Stimulated activated CD4-positive, alpha-beta T cell treated with anti-CD3 and anti-CD28 coated beads, Interleukin-1b, Interleukin-23, amount 100 ng/mL, for 1 hour (primary cell): ENCODE results near the gene HAS3.
A peak's percentile ranks its signal among the peaks of the same experiment; 100 is the strongest.

ENCODE experiments used
- DNase-seq, 2 donors: peaks; one replicate each; pipeline ENCODE4 v3.0.0-alpha.2; 2020; ENCODE audit warnings: low read depth in 2 of 2

The HAS3 gene

DNA sequence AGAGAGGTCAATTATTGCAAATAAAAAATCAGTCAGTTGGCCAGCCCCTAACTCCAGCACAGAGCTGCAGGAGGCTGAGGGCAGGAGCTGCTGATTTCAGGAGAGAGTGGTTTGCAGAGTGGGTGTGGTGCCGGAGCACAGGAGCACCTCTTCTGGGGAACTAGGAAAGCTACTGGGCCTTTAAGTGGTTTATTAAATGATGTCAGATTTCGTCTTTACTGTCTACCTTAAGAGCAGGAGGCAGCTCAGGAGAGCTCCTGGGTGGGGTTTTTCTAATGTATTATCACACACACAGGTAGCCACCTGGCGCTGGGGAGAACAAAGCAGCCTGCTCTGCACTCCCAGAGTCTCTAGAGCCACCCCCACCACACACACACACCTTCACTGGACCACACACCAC, 11.5 kb upstream of the HAS3 start:
- no peak for DNase-seq

GRCh38 chr16:69094501-69094900, 11.0 kb upstream of the HAS3 start:
- DNase-seq, result no peak

GRCh38 chr16:69095193-69095592, 10.3 kb upstream of the HAS3 start:
- DNase-seq, result no peak

GRCh38 chr16:69100071-69100691, 5.3 kb upstream of the HAS3 start:
- DNase-seq, result no peak

DNA sequence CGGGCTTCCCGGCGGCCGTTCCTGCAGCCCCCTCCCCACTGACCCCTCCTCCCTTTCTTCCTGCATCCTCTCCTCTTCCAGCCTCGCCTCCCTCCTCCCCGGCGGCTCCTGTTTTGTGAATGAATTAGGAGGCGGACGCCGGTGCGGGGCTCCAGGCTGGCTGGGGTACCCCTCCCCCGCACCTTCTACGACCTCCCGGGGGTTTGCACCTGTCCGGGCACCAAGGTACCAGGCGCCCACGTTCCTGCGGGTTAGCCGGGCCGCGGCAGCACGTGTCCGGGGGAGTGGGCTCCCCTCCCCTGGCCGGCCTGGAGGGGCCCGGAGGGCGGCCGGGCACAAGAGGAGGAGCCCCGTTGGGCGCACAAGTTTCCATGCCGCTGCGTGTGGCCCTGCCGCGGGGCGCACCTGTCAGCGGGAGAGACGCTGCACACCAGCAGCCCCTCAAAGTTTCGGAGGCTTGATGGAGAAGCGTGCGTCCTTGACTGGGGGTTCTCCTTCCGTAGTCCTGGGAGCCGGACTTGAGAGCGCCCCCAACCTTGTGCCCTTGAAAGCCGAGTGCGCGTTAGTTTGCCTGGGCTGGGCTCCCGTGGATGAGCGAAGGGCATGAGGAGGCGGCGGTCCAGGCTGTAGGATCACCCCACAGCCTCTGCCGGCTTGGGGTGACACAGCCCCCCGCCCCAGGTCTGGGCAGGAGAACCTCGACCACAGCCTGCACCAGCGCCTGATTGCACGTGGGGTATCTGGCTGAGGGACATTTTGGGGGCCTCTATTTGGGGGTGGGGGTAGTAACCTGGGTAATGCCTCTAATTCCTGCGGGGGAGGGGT, 1.2 kb downstream of the HAS3 start:
- DNase-seq, result no peak

DNA sequence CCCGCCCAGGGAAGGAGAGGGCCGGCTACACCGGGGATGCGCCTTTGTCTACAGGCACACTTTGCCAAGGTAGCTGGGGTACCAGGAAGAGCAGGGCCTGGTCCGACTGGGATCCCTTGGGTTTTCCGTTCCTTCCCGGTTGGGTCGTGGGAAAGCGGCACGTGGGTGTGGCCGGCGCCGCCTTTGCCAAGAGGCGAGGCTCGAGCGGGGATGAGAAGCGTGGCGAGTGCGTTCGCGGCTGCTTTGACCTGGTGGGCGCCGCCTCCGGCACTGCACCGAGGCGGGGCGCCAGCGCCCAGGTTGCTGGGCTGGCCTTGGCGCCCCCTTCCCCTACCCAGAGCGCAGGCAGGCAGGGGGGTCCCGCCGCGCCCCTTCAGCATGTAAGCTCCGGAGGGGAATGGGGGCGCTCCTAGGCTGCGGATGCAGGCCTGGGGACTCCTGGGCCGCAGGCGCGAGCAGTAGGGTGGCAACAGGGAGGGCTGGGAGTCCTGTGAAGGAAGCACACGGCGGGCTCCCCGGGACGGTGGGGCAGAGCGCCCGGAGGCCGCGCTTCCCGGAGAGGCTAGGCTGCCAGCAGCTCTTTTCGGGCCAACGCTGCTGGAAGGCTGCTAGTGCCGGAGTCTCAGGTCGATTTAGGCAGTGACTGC, 2.0 kb downstream of the HAS3 start:
- DNase-seq, result no peak

- DNase-seq, result no peak
Measured at GRCh38 chr16:69108064-69108904, 2.8 kb downstream of the HAS3 start.

- DNase-seq, result no peak
Measured at GRCh38 chr16:69108905-69109252, 3.4 kb downstream of the HAS3 start.

DNA sequence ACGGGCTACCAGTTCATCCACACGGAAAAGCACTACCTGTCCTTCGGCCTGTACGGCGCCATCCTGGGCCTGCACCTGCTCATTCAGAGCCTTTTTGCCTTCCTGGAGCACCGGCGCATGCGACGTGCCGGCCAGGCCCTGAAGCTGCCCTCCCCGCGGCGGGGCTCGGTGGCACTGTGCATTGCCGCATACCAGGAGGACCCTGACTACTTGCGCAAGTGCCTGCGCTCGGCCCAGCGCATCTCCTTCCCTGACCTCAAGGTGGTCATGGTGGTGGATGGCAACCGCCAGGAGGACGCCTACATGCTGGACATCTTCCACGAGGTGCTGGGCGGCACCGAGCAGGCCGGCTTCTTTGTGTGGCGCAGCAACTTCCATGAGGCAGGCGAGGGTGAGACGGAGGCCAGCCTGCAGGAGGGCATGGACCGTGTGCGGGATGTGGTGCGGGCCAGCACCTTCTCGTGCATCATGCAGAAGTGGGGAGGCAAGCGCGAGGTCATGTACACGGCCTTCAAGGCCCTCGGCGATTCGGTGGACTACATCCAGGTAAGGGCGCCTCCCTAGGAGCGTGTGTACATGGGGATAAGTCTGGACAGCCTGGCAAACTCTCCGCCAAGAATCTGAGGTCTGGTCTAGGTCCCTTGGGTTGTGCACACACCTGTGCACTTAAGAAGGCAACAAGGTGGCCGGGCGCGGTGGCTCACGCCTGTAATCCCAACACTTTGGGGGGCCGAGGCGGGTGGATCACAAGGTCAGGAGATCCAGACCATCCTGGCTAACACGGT, 4.2 kb downstream of the HAS3 start:
- DNase-seq, result no peak

DNA sequence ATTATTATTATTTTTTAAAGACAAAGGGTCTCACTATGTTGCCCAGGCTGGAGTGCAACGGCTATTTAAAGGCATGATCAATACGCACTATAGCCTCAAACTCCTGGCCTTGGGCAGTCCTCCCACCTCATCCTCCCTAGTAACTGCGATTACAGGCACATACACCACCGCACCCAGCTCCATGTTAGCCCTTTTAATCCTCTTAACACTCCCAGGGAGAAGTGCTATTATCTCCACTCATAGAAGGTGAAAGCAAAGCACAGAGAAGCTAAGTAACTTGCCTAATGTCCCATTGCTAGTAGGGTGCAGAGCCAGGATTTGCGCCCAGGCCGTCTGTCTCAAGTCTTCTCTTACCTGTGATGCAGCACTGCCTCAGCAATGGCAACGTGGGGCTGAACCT, 5.0 kb downstream of the HAS3 start:
- no peak for DNase-seq

DNA sequence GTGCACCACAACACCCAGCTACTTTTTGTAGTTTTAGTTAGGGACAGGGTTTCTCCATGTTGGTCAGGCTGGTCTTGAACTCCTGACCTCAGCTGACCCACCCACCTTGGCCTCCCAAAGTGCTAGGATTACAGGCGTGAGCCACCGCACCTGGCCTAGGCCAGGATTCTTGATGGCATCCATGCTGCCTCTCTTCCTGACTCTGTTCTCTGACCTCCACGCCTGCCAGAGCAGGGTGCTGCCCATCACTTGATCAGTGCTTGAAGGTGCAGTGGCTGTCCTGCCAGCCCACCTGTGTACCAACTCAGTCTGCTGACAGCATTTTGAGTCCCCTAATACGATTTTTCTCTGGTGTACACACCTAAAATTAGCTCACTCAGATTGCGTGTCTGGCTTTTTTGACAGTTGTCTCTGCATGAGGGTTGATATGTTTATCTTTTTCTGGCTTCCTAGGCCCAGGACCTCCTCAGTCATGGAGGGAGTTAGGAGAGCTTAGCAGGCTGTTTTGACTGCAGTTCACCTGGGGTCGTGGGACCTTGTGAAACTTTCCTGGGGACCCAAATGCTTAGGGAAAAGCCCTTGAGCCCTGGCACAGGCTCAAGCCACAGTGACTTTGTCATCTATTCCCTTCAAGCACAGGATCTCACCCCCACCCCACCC, 5.9 kb downstream of the HAS3 start:
- no peak for DNase-seq

GRCh38 chr16:69111876-69112230, 6.4 kb downstream of the HAS3 start:
- DNase-seq, result no peak

DNA sequence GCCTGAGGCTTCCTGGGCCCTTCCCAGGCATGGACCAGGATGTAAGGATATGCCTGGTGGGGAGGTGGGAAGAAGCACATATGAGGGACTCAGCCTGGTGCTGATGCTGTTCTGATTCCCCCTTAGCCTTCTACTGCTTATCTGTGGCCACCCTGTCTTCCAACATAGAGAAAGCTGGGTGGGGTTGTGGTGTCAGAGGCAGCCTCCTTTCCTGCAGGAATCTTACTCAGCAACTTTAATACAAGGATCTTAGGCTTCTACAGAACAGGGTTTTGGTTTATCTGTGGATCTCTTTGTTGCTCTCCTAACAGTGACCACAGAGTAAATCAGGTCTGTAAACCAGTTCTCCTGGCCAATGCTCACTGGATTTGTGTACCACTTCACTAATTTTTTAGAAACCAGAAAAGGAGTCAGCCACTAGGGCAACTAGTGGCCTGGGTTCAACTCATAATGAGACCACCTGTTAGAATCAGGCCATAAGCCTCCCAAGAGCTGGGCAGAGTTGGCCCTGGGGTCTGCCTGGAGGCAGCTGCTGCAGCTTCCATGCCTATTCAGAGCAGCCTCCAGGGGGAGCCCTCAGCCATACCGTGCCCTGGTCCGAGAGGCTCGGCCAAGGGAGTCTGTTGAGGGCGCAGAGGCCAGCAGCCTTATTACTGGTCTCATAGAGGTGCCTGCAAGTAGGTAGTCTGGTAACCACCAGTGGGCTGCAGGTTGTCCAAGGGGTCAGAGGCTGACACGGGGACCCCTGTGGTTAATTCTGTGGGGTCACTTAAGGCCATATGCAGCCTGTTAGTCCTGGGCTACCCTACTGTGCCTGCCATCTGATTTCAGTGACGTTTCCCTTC, 7.1 kb downstream of the HAS3 start:
- peak in 1 of 2 donors; percentile 21 for DNase-seq

DNA sequence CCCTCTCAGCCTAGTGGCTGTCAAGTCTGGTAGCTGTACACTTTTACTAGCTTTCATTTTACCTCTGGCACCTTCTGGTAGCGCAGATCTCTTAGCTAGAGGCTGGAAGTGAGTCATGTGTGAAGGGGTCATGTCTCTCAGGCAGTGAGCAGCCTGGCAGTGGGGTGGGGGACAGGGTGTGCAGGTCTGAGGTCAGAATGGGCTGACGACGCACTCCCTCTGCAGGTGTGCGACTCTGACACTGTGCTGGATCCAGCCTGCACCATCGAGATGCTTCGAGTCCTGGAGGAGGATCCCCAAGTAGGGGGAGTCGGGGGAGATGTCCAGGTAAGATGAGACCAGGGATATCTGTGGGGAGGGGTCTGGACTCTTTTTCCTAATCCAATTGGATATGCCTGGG, 7.8 kb downstream of the HAS3 start:
- no peak for DNase-seq

DNA sequence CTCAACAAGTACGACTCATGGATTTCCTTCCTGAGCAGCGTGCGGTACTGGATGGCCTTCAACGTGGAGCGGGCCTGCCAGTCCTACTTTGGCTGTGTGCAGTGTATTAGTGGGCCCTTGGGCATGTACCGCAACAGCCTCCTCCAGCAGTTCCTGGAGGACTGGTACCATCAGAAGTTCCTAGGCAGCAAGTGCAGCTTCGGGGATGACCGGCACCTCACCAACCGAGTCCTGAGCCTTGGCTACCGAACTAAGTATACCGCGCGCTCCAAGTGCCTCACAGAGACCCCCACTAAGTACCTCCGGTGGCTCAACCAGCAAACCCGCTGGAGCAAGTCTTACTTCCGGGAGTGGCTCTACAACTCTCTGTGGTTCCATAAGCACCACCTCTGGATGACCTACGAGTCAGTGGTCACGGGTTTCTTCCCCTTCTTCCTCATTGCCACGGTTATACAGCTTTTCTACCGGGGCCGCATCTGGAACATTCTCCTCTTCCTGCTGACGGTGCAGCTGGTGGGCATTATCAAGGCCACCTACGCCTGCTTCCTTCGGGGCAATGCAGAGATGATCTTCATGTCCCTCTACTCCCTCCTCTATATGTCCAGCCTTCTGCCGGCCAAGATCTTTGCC, 9.0 kb downstream of the HAS3 start:
- no peak for DNase-seq

DNA sequence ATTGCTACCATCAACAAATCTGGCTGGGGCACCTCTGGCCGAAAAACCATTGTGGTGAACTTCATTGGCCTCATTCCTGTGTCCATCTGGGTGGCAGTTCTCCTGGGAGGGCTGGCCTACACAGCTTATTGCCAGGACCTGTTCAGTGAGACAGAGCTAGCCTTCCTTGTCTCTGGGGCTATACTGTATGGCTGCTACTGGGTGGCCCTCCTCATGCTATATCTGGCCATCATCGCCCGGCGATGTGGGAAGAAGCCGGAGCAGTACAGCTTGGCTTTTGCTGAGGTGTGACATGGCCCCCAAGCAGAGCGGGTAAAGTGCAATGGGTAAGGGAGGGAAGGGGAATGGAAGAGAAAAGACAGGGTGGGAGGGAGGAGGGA, 9.5 kb downstream of the HAS3 start:
- DNase-seq, result no peak

DNA sequence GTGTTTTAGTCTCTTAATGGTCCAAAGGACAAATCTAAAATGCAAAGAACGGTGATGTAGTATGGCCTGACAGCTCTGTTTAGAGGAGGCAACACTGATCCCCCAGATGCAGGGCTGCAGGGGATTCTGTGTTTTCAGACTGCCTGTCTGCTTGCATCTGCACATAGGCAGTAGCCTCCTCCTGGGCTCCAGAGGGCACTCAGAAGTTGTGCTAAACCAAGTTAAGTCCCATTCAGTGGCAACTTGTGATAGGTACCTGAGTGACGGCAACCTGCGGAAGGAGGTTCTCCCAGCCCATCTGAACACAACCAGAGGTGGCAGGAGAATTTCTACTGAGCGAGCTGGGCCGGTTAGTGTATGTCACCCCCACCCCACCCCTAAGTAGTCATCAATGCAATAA, 9.9 kb downstream of the HAS3 start:
- no peak for DNase-seq

- DNase-seq, result no peak
Measured at GRCh38 chr16:69115837-69116236, 10.4 kb downstream of the HAS3 start.

- no peak for DNase-seq
Measured at GRCh38 chr16:69116256-69116875, 10.9 kb downstream of the HAS3 start.
